Measurements from ENCODE around the gene DDIAS.
"Not testable (repeated sequence)": the region's sequence is repeated elsewhere in the genome, so short reads cannot be mapped to it uniquely, and the experiment has no call there.

GRCh38 chr11:82919786-82920185 lies 18.2 kb downstream of the DDIAS start:
- TF ChIP-seq POLR2A (IDR thresholded peaks at IDR 0.05); CTCF (IDR thresholded peaks at IDR 0.05 in 8 of 11, conservative IDR thresholded peaks at IDR 0.05 in 3 of 11); POLR2AphosphoS5 (IDR thresholded peaks at IDR 0.05): not testable (repeated sequence)
